Measurements from ENCODE around the gene DPYD.

DPYD gene

GRCh38 chr1:97164276-97164639, 756.6 kb downstream of the DPYD start:
- H3K4me3 ChIP-seq (ENCODE audit: low read length), result no peak overlapping the region
- no peak for TF ChIP-seq ZNF274 (IDR thresholded peaks at IDR 0.05; ENCODE audit: low read depth, low read length)

- H3K4me3 ChIP-seq (ENCODE audit: low read length), result no peak overlapping the region
- no peak for TF ChIP-seq ZNF274 (IDR thresholded peaks at IDR 0.05; ENCODE audit: low read depth, low read length)
Observed at GRCh38 chr1:97163591-97164275, 757.1 kb downstream of the DPYD start.

GRCh38 chr1:97160818-97161217, 760.0 kb downstream of the DPYD start:
- no peak for TF ChIP-seq ZNF274 (IDR thresholded peaks at IDR 0.05; ENCODE audit: low read depth, low read length)
- no peak overlapping the region for H3K4me3 ChIP-seq (ENCODE audit: low read length)

GRCh38 chr1:97159342-97159741, 761.5 kb downstream of the DPYD start:
- no peak overlapping the region for H3K4me3 ChIP-seq (ENCODE audit: low read length)
- no peak for TF ChIP-seq ZNF274 (IDR thresholded peaks at IDR 0.05; ENCODE audit: low read depth, low read length)

GRCh38 chr1:97158691-97159096, 762.1 kb downstream of the DPYD start:
- no peak overlapping the region for H3K4me3 ChIP-seq (ENCODE audit: low read length)
- TF ChIP-seq ZNF274 (IDR thresholded peaks at IDR 0.05; ENCODE audit: low read depth, low read length), result no peak

- TF ChIP-seq ZNF274 (IDR thresholded peaks at IDR 0.05; ENCODE audit: low read depth, low read length), result no peak
- no peak overlapping the region for H3K4me3 ChIP-seq (ENCODE audit: low read length)
Observed at GRCh38 chr1:97157991-97158390, 762.8 kb downstream of the DPYD start.

- TF ChIP-seq ZNF274 (IDR thresholded peaks at IDR 0.05; ENCODE audit: low read depth, low read length), result no peak
- H3K4me3 ChIP-seq (ENCODE audit: low read length), result no peak overlapping the region
Observed at GRCh38 chr1:97151651-97152050, 769.2 kb downstream of the DPYD start.

GRCh38 chr1:97145321-97145956, 775.4 kb downstream of the DPYD start:
- no peak for TF ChIP-seq ZNF274 (IDR thresholded peaks at IDR 0.05; ENCODE audit: low read depth, low read length)
- H3K4me3 ChIP-seq (ENCODE audit: low read length), result no peak overlapping the region

- H3K4me3 ChIP-seq (ENCODE audit: low read length), result no peak overlapping the region
- no peak for TF ChIP-seq ZNF274 (IDR thresholded peaks at IDR 0.05; ENCODE audit: low read depth, low read length)
Observed at GRCh38 chr1:97144527-97144926, 776.3 kb downstream of the DPYD start.

GRCh38 chr1:97143236-97143882, 777.5 kb downstream of the DPYD start:
- no peak for TF ChIP-seq ZNF274 (IDR thresholded peaks at IDR 0.05; ENCODE audit: low read depth, low read length)
- no peak overlapping the region for H3K4me3 ChIP-seq (ENCODE audit: low read length)

GRCh38 chr1:97140611-97141010, 780.2 kb downstream of the DPYD start:
- H3K4me3 ChIP-seq (ENCODE audit: low read length), result no peak overlapping the region
- TF ChIP-seq ZNF274 (IDR thresholded peaks at IDR 0.05; ENCODE audit: low read depth, low read length), result no peak

- no peak for TF ChIP-seq ZNF274 (IDR thresholded peaks at IDR 0.05; ENCODE audit: low read depth, low read length)
- no peak overlapping the region for H3K4me3 ChIP-seq (ENCODE audit: low read length)
Observed at GRCh38 chr1:97139512-97139911, 781.3 kb downstream of the DPYD start.

- H3K4me3 ChIP-seq (ENCODE audit: low read length), result peak overlapping the region; percentile 31; the same call in 1 of the 2 replicates
- TF ChIP-seq ZNF274 (IDR thresholded peaks at IDR 0.05; ENCODE audit: low read depth, low read length), result no peak
Observed at GRCh38 chr1:97138515-97139032, 782.3 kb downstream of the DPYD start.

GRCh38 chr1:97137862-97138514, 782.8 kb downstream of the DPYD start:
- TF ChIP-seq ZNF274 (IDR thresholded peaks at IDR 0.05; ENCODE audit: low read depth, low read length), result no peak

More at GRCh38 chr1:97137862-97138514, 782.8 kb downstream of the DPYD start:
- H3K4me3 ChIP-seq (ENCODE audit: low read length), result no peak overlapping the region

All from GM08714 (cell line).